Spleen (tissue), 11 donors: ENCODE data around the gene MED25. TPM values are rescaled to one million over a fixed set of nuclear protein-coding genes. Genes with fewer than 3 reads are reported as not detected.
A peak's percentile ranks its signal among the peaks of the same experiment; 100 is the strongest.

ENCODE experiments used
- DNase-seq: peaks from one replicate; pipeline ENCODE4 v3.0.0-alpha.2; 2020
- H3K27ac ChIP-seq, 8 donors: fragments of 200-600 bp; sonication (generic) in 7 of 8; 1 replicate in 4 of 8; 2 replicates in 4 of 8; pipeline versions ENCODE4 v1.5.0 to v1.8.0; 2016 to 2021; ENCODE audit warnings: inconsistent platforms in 4 of 8, mild to moderate bottlenecking in 4 of 8, moderate library complexity in 1 of 8
- H3K27me3 ChIP-seq, 7 donors: fragments of 200-600 bp; sonication (generic) in 6 of 7; replicated peaks in 1 of 7; 1 replicate in 4 of 7; 2 replicates in 3 of 7; pipeline versions ENCODE4 v1.5.0 to v1.8.0; 2016 to 2021; ENCODE audit warnings: inconsistent platforms in 3 of 7, mild to moderate bottlenecking in 1 of 7
- H3K36me3 ChIP-seq, 6 donors: fragments of 200-600 bp; sonication (generic) in 5 of 6; 1 replicate in 4 of 6; 2 replicates in 2 of 6; pipeline versions ENCODE4 v1.5.0 to v1.8.0; 2016 to 2021; ENCODE audit warnings: inconsistent platforms in 2 of 6
- H3K4me1 ChIP-seq, 6 donors: fragments of 200-600 bp; sonication (generic) in 5 of 6; 1 replicate in 3 of 6; 2 replicates in 3 of 6; pipeline versions ENCODE4 v1.5.0 to v1.8.0; 2016 to 2021; ENCODE audit warnings: inconsistent platforms in 3 of 6
- H3K4me3 ChIP-seq, 8 donors: fragments of 200-600 bp; sonication (generic) in 7 of 8; 1 replicate in 4 of 8; 2 replicates in 4 of 8; pipeline versions ENCODE4 v1.5.0 to v1.8.0; 2016 to 2021; ENCODE audit warnings: inconsistent platforms in 4 of 8, mild to moderate bottlenecking in 4 of 8, moderate library complexity in 2 of 8
- H3K9me3 ChIP-seq, 8 donors: fragments of 200-600 bp; sonication (generic) in 7 of 8; 1 replicate in 4 of 8; 2 replicates in 4 of 8; pipeline versions ENCODE4 v1.5.0 to v1.8.0; 2016 to 2021; ENCODE audit warnings: inconsistent platforms in 4 of 8
- POLR2A ChIP-seq, 3 donors: fragments of 450-650 bp; IDR thresholded peaks; one replicate each; pipeline ENCODE4 v1.5.1; 2017; ENCODE audit warnings: antibody characterized with exemption in 3 of 3, mild to moderate bottlenecking in 1 of 3
- POLR2AphosphoS5 ChIP-seq, 3 donors: sonication (generic); formaldehyde crosslinking; IDR thresholded peaks; one replicate each; pipeline ENCODE4 v1.5.1; 2017; ENCODE audit warnings: antibody characterized with exemption in 3 of 3
- WGBS, 5 donors: extraction: QIAGEN DNeasy Blood & Tissue Kit in 3 of 5; methylation state at CpG; one replicate each; pipeline versions ENCODE4 v1.1.5 to v1.1.7; 2013 to 2018; 5-methylcytosine and 5-hydroxymethylcytosine counted together
- intact Hi-C: fragments of 100-400 bp; cut with DNase I; formaldehyde crosslinking; loops from one replicate; pipeline ENCODE4 v1.15.0; 2023; ENCODE audit warnings: low total_unique reads
- polyA plus RNA-seq, 3 donors: library from polyadenylated mRNA; stranded (reverse); fragments of 200-250 nt; gene quantifications; one replicate each; pipeline ENCODE4 v1.2.1, GENCODE V29; 2013
- total RNA-seq, 7 donors: library from RNA; depleted of rRNA in 3 of 7; stranded (reverse); fragments of >200 nt in 3 of 7; fragmentation: NEBNext Ultra II Directional in 4 of 7; extraction: Animal tissue kit (Norgen Biotek cat#: 25700) in 4 of 7; gene quantifications; one replicate each; pipeline versions ENCODE4 v1.1.0 to v1.2.1, GENCODE V29; 2016 to 2021
- TF ChIP-seq, protein P1 (sequence below), 11 experiments: fragments of 200-600 bp in 7 of 11; fragments of 450-650 bp in 4 of 11; sonication (generic) in 4 of 11; IDR thresholded peaks in 8 of 11; conservative IDR thresholded peaks in 3 of 11; 1 replicate in 7 of 11; 2 replicates in 4 of 11; pipeline versions ENCODE4 v1.4.0 to v1.8.0; 2016 to 2021; ENCODE audit warnings: antibody characterized with exemption in 11 of 11, inconsistent platforms in 4 of 11, mild to moderate bottlenecking in 1 of 11
- donor health status: healthy with polysubstance abuse.
- donor health status: DM: no; HTN: no; CAD: no; lungs with moderate emphysema.
- donor health status: DM: no; HTN: no; CAD: no.
- donor health status: Bipolar disorder and iron deficiency.
- donor health status: healthy.
- donor health status: DM: no; HTN: no; CAD: no.
- donor health status: DM: yes; HTN: yes; CAD: no.

MED25 gene
- total and polyA plus RNA-seq, 10 donors = 26.6 to 61.0 (median 44.9) TPM

DNA sequence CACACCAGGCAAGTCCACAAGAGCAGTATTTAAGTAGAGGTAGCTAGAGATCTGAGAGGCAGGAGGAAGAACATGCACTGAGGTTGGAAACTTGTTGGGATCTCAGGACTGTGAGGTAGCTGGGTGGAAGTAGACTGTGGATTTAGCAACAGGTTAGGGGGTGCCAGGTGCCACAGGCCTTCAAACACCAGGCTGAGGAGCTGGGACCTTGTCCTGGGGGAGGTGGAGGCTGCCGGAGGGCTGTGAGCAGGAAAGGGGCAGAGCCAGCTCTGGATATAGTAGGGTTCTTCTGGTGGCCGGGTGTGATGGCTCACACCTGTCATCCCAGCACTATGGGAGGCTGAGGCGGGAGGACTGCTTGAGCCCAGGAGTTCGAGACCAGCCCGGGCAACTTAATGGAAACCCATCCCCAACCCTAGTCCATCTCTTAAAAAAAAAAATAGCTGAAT is 8.1 kb upstream of the MED25 start:
- Histone ChIP-seq H3K36me3 (peaks cover 0 to 29% (median 11%) of the 10 kb centered on the region in 6 donors), H3K27me3 (no peaks in the 10 kb centered on the region), H3K4me3 (peak overlapping the region in 6 of 8 donors; percentile 56 to 75 (median 66)), H3K9me3 (no peaks in the 10 kb centered on the region), H3K4me1 (peaks cover 12 to 70% (median 45%) of the 10 kb centered on the region in 6 donors), H3K27ac (peak overlapping the region; percentile 43 to 92 (median 84))
- TF ChIP-seq POLR2AphosphoS5 (IDR thresholded peaks at IDR 0.05) = no peak
- TF ChIP-seq, protein P1, sequence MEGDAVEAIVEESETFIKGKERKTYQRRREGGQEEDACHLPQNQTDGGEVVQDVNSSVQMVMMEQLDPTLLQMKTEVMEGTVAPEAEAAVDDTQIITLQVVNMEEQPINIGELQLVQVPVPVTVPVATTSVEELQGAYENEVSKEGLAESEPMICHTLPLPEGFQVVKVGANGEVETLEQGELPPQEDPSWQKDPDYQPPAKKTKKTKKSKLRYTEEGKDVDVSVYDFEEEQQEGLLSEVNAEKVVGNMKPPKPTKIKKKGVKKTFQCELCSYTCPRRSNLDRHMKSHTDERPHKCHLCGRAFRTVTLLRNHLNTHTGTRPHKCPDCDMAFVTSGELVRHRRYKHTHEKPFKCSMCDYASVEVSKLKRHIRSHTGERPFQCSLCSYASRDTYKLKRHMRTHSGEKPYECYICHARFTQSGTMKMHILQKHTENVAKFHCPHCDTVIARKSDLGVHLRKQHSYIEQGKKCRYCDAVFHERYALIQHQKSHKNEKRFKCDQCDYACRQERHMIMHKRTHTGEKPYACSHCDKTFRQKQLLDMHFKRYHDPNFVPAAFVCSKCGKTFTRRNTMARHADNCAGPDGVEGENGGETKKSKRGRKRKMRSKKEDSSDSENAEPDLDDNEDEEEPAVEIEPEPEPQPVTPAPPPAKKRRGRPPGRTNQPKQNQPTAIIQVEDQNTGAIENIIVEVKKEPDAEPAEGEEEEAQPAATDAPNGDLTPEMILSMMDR (IDR thresholded peaks at IDR 0.05 in 8 of 11, conservative IDR thresholded peaks at IDR 0.05 in 3 of 11) = no peak
- no peak for TF ChIP-seq POLR2A (IDR thresholded peaks at IDR 0.05)
- 87 to 96% (median 88%) methylated on average over 4 to 5 of the region's 5 CpGs for WGBS, 5 donors
- intact Hi-C loops = no loop called here
- no peak for DNase-seq

DNA sequence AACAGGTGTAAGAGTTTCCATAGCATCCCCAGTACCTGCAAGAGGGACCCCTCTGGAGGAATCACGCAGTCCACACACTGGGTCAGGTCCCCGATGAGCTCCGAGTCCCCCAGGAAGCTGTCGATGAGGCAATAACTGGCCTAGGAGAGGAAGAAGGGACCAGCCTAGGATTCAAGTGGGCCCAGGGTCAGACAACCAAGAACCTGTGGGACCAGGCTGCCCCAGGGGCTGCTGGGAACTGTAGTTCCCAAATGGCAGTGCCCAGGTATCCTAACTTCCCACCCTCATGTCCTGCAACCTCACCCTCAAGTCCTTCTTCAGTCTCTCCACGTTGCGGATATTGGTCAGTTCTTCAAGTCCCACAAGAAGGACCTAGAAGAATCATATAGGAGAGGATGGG is 6.8 kb upstream of the MED25 start:
- Histone ChIP-seq H3K27ac (peak overlapping the region in 1 of 8 donors; percentile 7), H3K4me1 (peaks cover 12 to 70% (median 45%) of the 10 kb centered on the region in 6 donors), H3K4me3 (no peak overlapping the region), H3K36me3 (peaks cover 0 to 15% (median under 1%) of the 10 kb centered on the region in 6 donors), H3K9me3 (no peaks in the 10 kb centered on the region), H3K27me3 (no peaks in the 10 kb centered on the region)
- TF ChIP-seq POLR2A (IDR thresholded peaks at IDR 0.05) (no peak), POLR2AphosphoS5 (IDR thresholded peaks at IDR 0.05) (no peak)
- TF ChIP-seq, protein P1 (IDR thresholded peaks at IDR 0.05 in 8 of 11, conservative IDR thresholded peaks at IDR 0.05 in 3 of 11) = no peak
- no peak for DNase-seq
- WGBS, 5 donors = 80 to 97% (median 85%) methylated on average over 6 of the region's 6 CpGs
- intact Hi-C loops = no loop called here

DNA sequence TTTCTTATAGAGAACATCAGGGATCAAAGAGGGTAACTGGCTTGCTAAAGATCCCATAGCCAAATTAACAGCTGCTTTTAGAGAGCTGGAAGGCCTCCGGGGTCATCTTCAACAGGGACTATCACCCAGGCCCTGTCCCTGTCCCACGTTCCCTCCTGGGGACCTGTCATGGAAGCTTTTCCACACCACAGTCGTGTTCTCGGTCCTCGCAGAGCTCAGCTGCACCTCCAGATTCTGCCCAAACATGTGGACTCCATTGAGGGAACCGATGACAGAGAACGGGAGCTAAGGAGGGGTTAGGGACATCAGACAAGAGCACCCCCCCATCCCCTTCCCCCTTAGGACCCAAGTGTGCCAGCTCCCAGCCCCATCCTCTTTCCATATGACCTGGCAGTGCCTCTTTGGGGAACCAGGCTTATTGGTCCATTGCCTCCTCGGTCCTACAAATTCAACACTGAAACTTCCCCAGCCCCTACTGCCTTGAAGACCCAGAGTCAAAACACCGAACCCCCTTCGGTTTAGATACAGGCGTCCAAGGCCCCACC is 5.6 kb upstream of the MED25 start:
- intact Hi-C loops = no loop called here
- DNase-seq = no peak
- peak overlapping the region; percentile 53 to 75 (median 66) for H3K4me3 ChIP-seq
- H3K9me3 ChIP-seq = no peaks in the 10 kb centered on the region
- peak overlapping the region; percentile 55 to 92 (median 89) for H3K27ac ChIP-seq
- no peak for TF ChIP-seq POLR2AphosphoS5 (IDR thresholded peaks at IDR 0.05)
- TF ChIP-seq, protein P1 (IDR thresholded peaks at IDR 0.05 in 8 of 11, conservative IDR thresholded peaks at IDR 0.05 in 3 of 11) = no peak
- no peaks in the 10 kb centered on the region for H3K27me3 ChIP-seq
- 44 to 70% (median 48%) methylated on average over 8 to 11 of the region's 11 CpGs for WGBS, 5 donors
- H3K36me3 ChIP-seq = peaks cover 0 to 3% (median 0%) of the 10 kb centered on the region in 6 donors
- peaks cover 17 to 71% (median 50%) of the 10 kb centered on the region in 6 donors for H3K4me1 ChIP-seq

DNA sequence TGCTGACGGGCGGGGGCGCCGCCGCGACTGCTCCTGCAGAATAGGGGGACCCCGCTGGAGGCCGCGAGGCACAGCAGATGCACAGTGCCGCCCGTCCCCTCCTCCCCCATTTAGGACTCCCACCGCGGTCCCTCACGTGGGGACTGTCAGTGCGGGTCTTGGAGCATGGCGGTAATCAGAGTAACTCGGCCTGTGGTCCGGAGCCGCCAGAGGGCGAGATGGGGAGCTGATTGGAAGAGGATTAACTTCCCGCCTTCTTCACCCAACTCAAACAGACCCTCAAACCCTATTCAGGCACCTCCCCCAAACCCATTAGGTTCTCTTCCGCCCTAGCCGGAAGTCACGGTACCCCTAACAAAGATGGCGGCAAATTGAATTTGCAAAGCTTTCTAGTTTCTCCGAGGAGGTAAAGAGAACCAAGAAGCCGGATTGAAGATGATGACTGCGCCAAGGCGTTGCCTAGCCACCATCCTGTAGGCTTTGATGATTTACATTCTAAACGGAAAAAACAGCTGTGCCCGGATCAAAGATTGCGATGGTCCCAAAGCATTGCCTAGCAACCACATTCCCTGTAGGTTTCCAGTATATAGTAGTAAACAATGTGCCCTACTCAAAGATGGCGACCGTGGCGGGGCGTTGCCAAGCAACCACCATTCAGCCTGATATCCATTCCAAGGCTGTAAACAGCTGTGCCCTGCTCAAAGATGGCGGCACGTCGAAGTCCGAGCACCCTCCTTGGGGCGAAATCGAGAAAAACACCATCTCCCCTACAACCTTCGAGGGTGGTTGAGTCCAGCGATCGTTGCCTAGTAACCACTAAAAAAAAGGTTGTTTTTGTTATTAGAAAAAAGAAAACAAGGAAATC is 4.9 kb upstream of the MED25 start, which contains the start of gene FUZ:
Gene FUZ (minus strand): TSS at position 296 of the 865 bp plus-strand sequence. CDS start 186 bp downstream, at position 110.
- peaks cover 17 to 64% (median 45%) of the 10 kb centered on the region in 6 donors for H3K4me1 ChIP-seq
- TF ChIP-seq POLR2AphosphoS5 (IDR thresholded peaks at IDR 0.05) (peak; percentile 64 to 86 (median 80)), POLR2A (IDR thresholded peaks at IDR 0.05) (no peak)
- TF ChIP-seq, protein P1 (IDR thresholded peaks at IDR 0.05 in 8 of 11, conservative IDR thresholded peaks at IDR 0.05 in 3 of 11) = peak in 8 of 11 experiments; percentile 4 to 46 (median 37)
- no peaks in the 10 kb centered on the region for H3K9me3 ChIP-seq
- intact Hi-C loops = no loop called here
- peak within 1 kb of the TSS; percentile 55 to 92 (median 89) for H3K27ac ChIP-seq
- DNase-seq = peak; percentile 98
- peak within 1 kb of the TSS; percentile 53 to 75 (median 66) for H3K4me3 ChIP-seq
- H3K27me3 ChIP-seq = no peaks in the 10 kb centered on the region
- 0 to 1% (median 0%) methylated on average over 42 to 45 of the region's 45 CpGs for WGBS, 5 donors
- H3K36me3 ChIP-seq = no peaks in the 10 kb centered on the region
